HG03575 (cell line): ENCODE measurements around the gene KSR2.
"Not testable (repeated sequence)": the region's sequence is repeated elsewhere in the genome, so short reads cannot be mapped to it uniquely, and the experiment has no call there.

Source experiments
- ATAC-seq: cut with Tn5 transposase; IDR thresholded peaks from one replicate; pipeline ENCODE4 v1.9.1; 2021; ENCODE audit not compliant: unreplicated experiment, insufficient number of reproducible peaks, low FRiP score; ENCODE audit errors: extremely low read depth

Gene KSR2

GRCh38 chr12:117836999-117837736, 131.6 kb downstream of the KSR2 start:
- ATAC-seq: no peak

GRCh38 chr12:117836476-117836875, 132.3 kb downstream of the KSR2 start:
- ATAC-seq: no peak

GRCh38 chr12:117835156-117835555, 133.6 kb downstream of the KSR2 start:
- no peak for ATAC-seq

GRCh38 chr12:117832459-117833457, 136.0 kb downstream of the KSR2 start:
- ATAC-seq: no peak

GRCh38 chr12:117830471-117830870, 138.3 kb downstream of the KSR2 start:
- ATAC-seq: no peak

GRCh38 chr12:117829108-117829507, 139.7 kb downstream of the KSR2 start:
- no peak for ATAC-seq

- no peak for ATAC-seq
Measured at GRCh38 chr12:117827660-117828059, 141.1 kb downstream of the KSR2 start.

- no peak for ATAC-seq
Measured at GRCh38 chr12:117825827-117826226, 143.0 kb downstream of the KSR2 start.

GRCh38 chr12:117821480-117822175, 147.2 kb downstream of the KSR2 start:
- ATAC-seq: no peak

- ATAC-seq: no peak
Measured at GRCh38 chr12:117820216-117820907, 148.4 kb downstream of the KSR2 start.

GRCh38 chr12:117819160-117819559, 149.6 kb downstream of the KSR2 start:
- no peak for ATAC-seq

GRCh38 chr12:117818400-117818799, 150.4 kb downstream of the KSR2 start:
- no peak for ATAC-seq

- no peak for ATAC-seq
Measured at GRCh38 chr12:117809509-117809908, 159.3 kb downstream of the KSR2 start.

GRCh38 chr12:117807946-117808345, 160.8 kb downstream of the KSR2 start:
- ATAC-seq: no peak

- ATAC-seq: no peak
Measured at GRCh38 chr12:117807355-117807754, 161.4 kb downstream of the KSR2 start.

GRCh38 chr12:117805865-117806264, 162.9 kb downstream of the KSR2 start:
- no peak for ATAC-seq

GRCh38 chr12:117803001-117803400, 165.8 kb downstream of the KSR2 start:
- ATAC-seq: no peak

GRCh38 chr12:117800711-117801110, 168.1 kb downstream of the KSR2 start:
- not testable (repeated sequence) for ATAC-seq

- no peak for ATAC-seq
Measured at GRCh38 chr12:117797202-117797601, 171.6 kb downstream of the KSR2 start.
